ENCODE data around the gene KIF14. TPM values are rescaled to one million over a fixed set of nuclear protein-coding genes. Genes with fewer than 3 reads are reported as not detected.

KIF14 gene
- total and polyA plus RNA-seq, 2 of the 4 experiments (the other 2 are of a cell fraction), result 2.3 to 4.7 TPM

DNA sequence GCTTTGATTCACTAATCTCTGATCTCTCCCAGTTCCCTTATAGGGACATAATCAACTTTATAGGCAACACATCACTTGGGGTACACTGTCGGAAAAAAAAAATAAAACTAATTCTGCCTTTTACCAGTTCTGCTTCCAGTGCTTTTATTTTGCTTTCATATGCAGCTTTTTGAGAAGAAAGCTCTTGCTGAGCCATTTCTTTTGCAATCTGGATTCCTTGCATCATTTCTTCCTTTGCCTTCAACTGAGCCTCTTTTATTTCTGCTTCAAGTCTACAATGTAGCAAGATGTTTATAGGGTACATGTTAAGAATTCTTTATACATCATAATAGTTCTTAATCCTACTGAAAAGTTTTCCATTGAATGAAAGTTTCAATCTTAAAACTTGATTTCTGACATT is 30.6 kb downstream of the KIF14 start:
- POLR2A ChIA-PET (ENCODE audit: unreplicated experiment), result no interaction called here
- no peak overlapping the region for H2AK9ac ChIP-seq (replicated peaks; ENCODE audit: low read depth, low read length, poor library complexity)
- H3K4ac ChIP-seq (ENCODE audit: low read depth, low read length), result no peak overlapping the region
- CTCF ChIA-PET, result interaction anchor here (0.6 kb wide), 1 partner anchor 1688 kb away, joined by 3 read pairs; no protein-coding TSS in a partner anchor
- H2AFZ ChIP-seq (replicated peaks; ENCODE audit: low read length, poor library complexity), result no peak overlapping the region
- H3K18ac ChIP-seq (ENCODE audit: low read depth, low read length), result no peak overlapping the region
- H3K9ac ChIP-seq (ENCODE audit: low read depth, low read length), result no peak overlapping the region
- no peak overlapping the region for H4K8ac ChIP-seq (ENCODE audit: low read depth in 2 of 2, low read length in 2 of 2)
- H3K4me2 ChIP-seq (ENCODE audit: low read depth, low read length), result no peak overlapping the region
- 0 out of 2 replicates have a peak, but pooled peaks cover 1% of the 10 kb centered on the region for H3K36me3 ChIP-seq (ENCODE audit: control insufficient read depth, insufficient read depth, low read length)
- no peak for TF ChIP-seq MAFK (IDR thresholded peaks at IDR 0.05; ENCODE audit: low read depth, low read length)
- TF ChIP-seq MAZ (IDR thresholded peaks at IDR 0.05; ENCODE audit: borderline replicate concordance, low read depth, low read length), result no peak
- TF ChIP-seq RFX5 (IDR thresholded peaks at IDR 0.05; ENCODE audit: low read depth, low read length), result no peak
- no peak for TF ChIP-seq SMC3 (IDR thresholded peaks at IDR 0.05; ENCODE audit: low read depth, low read length)
- no peak for TF ChIP-seq NFE2L2 (IDR thresholded peaks at IDR 0.05; ENCODE audit: low read depth, low read length)
- TF ChIP-seq CTCF (conservative IDR thresholded peaks at IDR 0.05; ENCODE audit: low read depth, low read length), result no peak
- no peak for TF ChIP-seq RCOR1 (IDR thresholded peaks at IDR 0.05; ENCODE audit: insufficient replicate concordance, low read length)
- no peak for TF ChIP-seq POLR2A (IDR thresholded peaks at IDR 0.05; ENCODE audit: low read depth, low read length)
- TF ChIP-seq CHD1 (IDR thresholded peaks at IDR 0.05; ENCODE audit: low read depth, low read length), result no peak
- no peak for TF ChIP-seq CEBPB (IDR thresholded peaks at IDR 0.05; ENCODE audit: low read depth, low read length)
- no peak for TF ChIP-seq FOS (IDR thresholded peaks at IDR 0.05; ENCODE audit: low read depth, low read length)
- no peak for TF ChIP-seq RAD21 (IDR thresholded peaks at IDR 0.05; ENCODE audit: low read length)
- H4K91ac ChIP-seq (ENCODE audit: insufficient read depth, low read depth, low read length), result no peak overlapping the region
- no peak overlapping the region for H2BK20ac ChIP-seq (ENCODE audit: low read depth, low read length)
- in situ Hi-C loops (cut with MboI; ENCODE audit: low sequenced_read_pairs), result no loop called here
- H3K9me1 ChIP-seq (ENCODE audit: insufficient read depth, low read length), result no peaks in the 10 kb centered on the region
- H3K79me1 ChIP-seq (ENCODE audit: low read depth in 1 of 2, low read length in 2 of 2), result no peaks in the 10 kb centered on the region
- H2BK5ac ChIP-seq (ENCODE audit: low read depth, low read length, poor library complexity, severe bottlenecking), result no peak overlapping the region
- H4K20me1 ChIP-seq (ENCODE audit: insufficient read depth, low read length), result no peaks in the 10 kb centered on the region
- H3K23ac ChIP-seq (ENCODE audit: low read depth, low read length), result no peak overlapping the region
- H3K27ac ChIP-seq (ENCODE audit: insufficient read depth, low read length), result no peak overlapping the region
- no peaks in the 10 kb centered on the region for H3K9me3 ChIP-seq (ENCODE audit: control insufficient read depth, insufficient read depth, low read length)
- no peak overlapping the region for H3K14ac ChIP-seq (replicated peaks; ENCODE audit: low read depth, low read length)
- intact Hi-C loops (cut with micrococcal nuclease), result no loop called here
- dilution Hi-C loops (cut with HindIII; ENCODE audit: low sequenced_read_pairs, unreplicated experiment), result no loop called here
- WGBS, 2 experiments (ENCODE audit: extremely low coverage in 2 of 2, insufficient read length in 1 of 2), result no CpG with 5 or more reads among the region's 1 CpG
- H3K56ac ChIP-seq (ENCODE audit: extremely low read depth, insufficient read depth, low read length), result no peak overlapping the region
- ATAC-seq (ENCODE audit: low read depth), result no peak
- BruUV-seq (replicated peaks), result no TSS peak
- no peak overlapping the region for H2BK15ac ChIP-seq (ENCODE audit: low read depth, low read length)
- no peak overlapping the region for H3K4me3 ChIP-seq (ENCODE audit: insufficient read depth, low read depth, low read length)
- no peaks in the 10 kb centered on the region for H3K4me1 ChIP-seq (ENCODE audit: control insufficient read depth, insufficient read depth, low read length)
- H2BK120ac ChIP-seq (ENCODE audit: low read depth, low read length), result no peak overlapping the region
- H2AK5ac ChIP-seq (ENCODE audit: low read depth, low read length), result no peak overlapping the region
- H4K5ac ChIP-seq (ENCODE audit: low read depth, low read length), result no peak overlapping the region
- no peak for DNase-seq
- H3K27me3 ChIP-seq (ENCODE audit: control insufficient read depth, insufficient read depth, low read length), result no peaks in the 10 kb centered on the region

Measured in IMR-90 (cell line).